Endothelial cell of umbilical vein (primary cell): ENCODE results near the gene GNGT2. TPM values are rescaled to one million over a fixed set of nuclear protein-coding genes. Genes with fewer than 3 reads are reported as not detected.

Source experiments
- BruUV-seq: library from RNA; stranded (reverse); fragments of 400-500 nt; replicated peaks from 2 replicates; lab custom pipeline; 2021; lab: Mats Ljungman, UMichigan
- CTCF ChIA-PET: fragments of 300-600, 350-600 bp; sonication (Branson Sonifier 250); formaldehyde crosslinking; loops from one replicate; lab custom pipeline; 2021; ENCODE audit warnings: antibody characterized with exemption, inconsistent platforms; lab: Charles Lee
- POLR2A ChIA-PET: fragments of 300-600, 350-600 bp; sonication (Branson Sonifier 250); formaldehyde crosslinking; loops from one replicate; lab custom pipeline; 2021; ENCODE audit warnings: antibody characterized with exemption, inconsistent platforms; lab: Charles Lee
- DNase-seq: peaks from one replicate; pipeline ENCODE4 v3.0.0-alpha.2; 2011; ENCODE audit warnings: low read depth, low spot score
- FAIRE-seq: peaks from 2 replicates; lab custom pipeline; 2011; peaks lifted over from hg19 to GRCh38; lab: Jason Lieb, UNC
- H2AFZ ChIP-seq: 2 replicates; pipeline ENCODE4 v1.6.0; 2012; ENCODE audit warnings: low read depth, low read length, control low read depth, inconsistent platforms
- H3K27ac ChIP-seq: 2 replicates; pipeline ENCODE4 v1.5.1; 2011; ENCODE audit warnings: low read depth, mild to moderate bottlenecking, control low read depth, low read length, moderate library complexity; ENCODE audit not compliant: insufficient read depth
- H3K27me3 ChIP-seq, 2 experiments: 2 replicates each; pipeline versions ENCODE4 v1.6.0 to v1.6.1; 2011; ENCODE audit warnings: low read length in 2 of 2, mixed read lengths in 1 of 2; ENCODE audit not compliant: control insufficient read depth in 2 of 2, insufficient read depth in 2 of 2
- H3K36me3 ChIP-seq, 2 experiments: 2 replicates in 1 of 2; 3 replicates in 1 of 2; pipeline ENCODE4 v1.5.1; 2011; ENCODE audit warnings: low read length in 2 of 2, mild to moderate bottlenecking in 1 of 2, moderate library complexity in 1 of 2; ENCODE audit not compliant: control insufficient read depth in 2 of 2, insufficient read depth in 2 of 2; ENCODE audit errors: extremely low read depth in 1 of 2
- H3K4me1 ChIP-seq: 3 replicates; pipeline ENCODE4 v1.5.1; 2011; ENCODE audit warnings: mild to moderate bottlenecking, low read length; ENCODE audit not compliant: control insufficient read depth, insufficient read depth; ENCODE audit errors: extremely low read depth
- H3K4me2 ChIP-seq: 2 replicates; pipeline ENCODE4 v1.6.1; 2011; ENCODE audit warnings: low read length, control low read depth, mixed read lengths; ENCODE audit not compliant: insufficient read depth
- H3K4me3 ChIP-seq, 3 experiments: fragments of 200-600 bp in 1 of 3; sonication (generic), shearing (Covaris generic) in 1 of 3; replicated peaks in 1 of 3; 2 replicates each; pipeline ENCODE4 v1.5.1; 2011 to 2016; ENCODE audit warnings: control low read depth in 3 of 3, low read length in 3 of 3, mild to moderate bottlenecking in 2 of 3, inconsistent platforms in 1 of 3, low read depth in 1 of 3, moderate library complexity in 1 of 3; ENCODE audit not compliant: insufficient read depth in 1 of 3
- H3K79me2 ChIP-seq: 2 replicates; pipeline ENCODE4 v1.6.0; 2012; ENCODE audit warnings: low read length, inconsistent platforms; ENCODE audit not compliant: control insufficient read depth, insufficient read depth
- H3K9ac ChIP-seq: replicated peaks from 2 replicates; pipeline ENCODE3; 2011; ENCODE audit warnings: low read length, control low read depth; ENCODE audit not compliant: insufficient read depth; ENCODE audit errors: extremely low read depth
- H3K9me1 ChIP-seq: replicated peaks from 3 replicates; pipeline ENCODE4 v1.6.0; 2011; ENCODE audit warnings: mild to moderate bottlenecking, low read length; ENCODE audit not compliant: control insufficient read depth, insufficient read depth; ENCODE audit errors: extremely low read depth
- H3K9me3 ChIP-seq: replicated peaks from 2 replicates; pipeline ENCODE4 v1.5.1; 2012; ENCODE audit warnings: low read length, inconsistent platforms; ENCODE audit not compliant: control insufficient read depth, insufficient read depth
- H4K20me1 ChIP-seq: replicated peaks from 2 replicates; pipeline ENCODE3; 2011; ENCODE audit warnings: mild to moderate bottlenecking, low read length; ENCODE audit not compliant: control insufficient read depth, insufficient read depth; ENCODE audit errors: extremely low read depth
- CTCF ChIP-seq, 2 donors: IDR thresholded peaks; 1 replicate in 1 of 2; 2 replicates in 1 of 2; pipeline ENCODE4 v1.5.1; 2011; ENCODE audit warnings: low read length in 2 of 2, mild to moderate bottlenecking in 2 of 2, moderate library complexity in 2 of 2, control low read depth in 1 of 2, inconsistent platforms in 1 of 2, low read depth in 1 of 2; ENCODE audit not compliant: insufficient read depth in 1 of 2; ENCODE audit errors: extremely low read depth in 1 of 2
- EZH2 ChIP-seq: IDR thresholded peaks from 2 replicates; pipeline ENCODE4 v1.6.1; 2012; ENCODE audit warnings: borderline replicate concordance, low read depth, mild to moderate bottlenecking, moderate library complexity, low read length, inconsistent platforms; ENCODE audit not compliant: severe bottlenecking
- FOS ChIP-seq: IDR thresholded peaks from 2 replicates; pipeline ENCODE4 v1.6.1; 2011; ENCODE audit warnings: mild to moderate bottlenecking, low read length, moderate library complexity, borderline replicate concordance; ENCODE audit not compliant: insufficient read depth
- GATA2 ChIP-seq: IDR thresholded peaks from 2 replicates; pipeline ENCODE4 v1.7.0; 2011; ENCODE audit warnings: low read depth, mild to moderate bottlenecking, moderate library complexity, mixed read lengths, low read length; ENCODE audit not compliant: insufficient read length, insufficient read depth
- JUN ChIP-seq: IDR thresholded peaks from 2 replicates; pipeline ENCODE4 v1.6.1; 2011; ENCODE audit warnings: borderline replicate concordance, low read depth; ENCODE audit not compliant: insufficient read length, insufficient read depth
- MAX ChIP-seq: IDR thresholded peaks from 2 replicates; pipeline ENCODE4 v1.6.1; 2011; ENCODE audit not compliant: insufficient read depth, insufficient read length
- MYC ChIP-seq: IDR thresholded peaks from one replicate; pipeline ENCODE4 v1.6.1; 2011; ENCODE audit warnings: mild to moderate bottlenecking, low read depth, low read length
- POLR2A ChIP-seq: IDR thresholded peaks from 2 replicates; pipeline ENCODE4 v1.6.1; 2012; ENCODE audit warnings: low read depth, mild to moderate bottlenecking, control low read depth, low read length
- POLR2AphosphoS5 ChIP-seq: IDR thresholded peaks from 2 replicates; pipeline ENCODE4 v1.6.1; 2012; ENCODE audit warnings: low read depth, mild to moderate bottlenecking, control low read depth, low read length, moderate library complexity; ENCODE audit not compliant: insufficient read depth
- dilution Hi-C: fragments of 300-500 bp; cut with MboI; formaldehyde crosslinking; loops from one replicate; pipeline ENCODE4 v1.15.0; 2019; ENCODE audit warnings: low sequenced_read_pairs; ENCODE audit not compliant: extremely low pct_ligation_motif_present
- intact Hi-C: fragments of 100-400 bp; cut with micrococcal nuclease; formaldehyde crosslinking; loops from one replicate; pipeline ENCODE4 v1.10.0; 2022
- polyA plus RNA-seq, 4 experiments: library from polyadenylated mRNA; depleted of rRNA in 3 of 4; stranded (reverse) in 3 of 4; unstranded in 1 of 4; fragments of >200 nt; gene quantifications; 2 replicates each; pipeline versions ENCODE4 v1.2.1 to v1.2.3, GENCODE V29; 2011 to 2012; ENCODE audit warnings: missing spikeins in 1 of 4
- total RNA-seq: library from RNA; stranded (reverse); gene quantifications from 2 replicates; pipeline ENCODE4 v1.2.3, GENCODE V29; 2021

Gene GNGT2
- total and polyA plus RNA-seq, 2 donors (not counting 3 experiments of a cell fraction or from before 2014, with no cell fraction given), result 2.8 to 3.8 TPM

- H3K4me2 ChIP-seq, result no peak overlapping the region
- no peak for TF ChIP-seq EZH2
- TF ChIP-seq CTCF (IDR thresholded peaks at IDR 0.05; ENCODE audit: extremely low read depth in 1 of 2, insufficient read depth in 1 of 2, low read depth in 1 of 2, low read length in 2 of 2), result no peak
- TF ChIP-seq MAX, result no peak
- TF ChIP-seq POLR2AphosphoS5, result no peak
- TF ChIP-seq FOS, result no peak
- no peak for TF ChIP-seq POLR2A
- no peak for TF ChIP-seq MYC
- no peak for TF ChIP-seq JUN
- TF ChIP-seq GATA2, result no peak
- ChIA-PET CTCF (interaction anchor here (1.1 to 15.9 kb wide), 5 partner anchors 12 to 93 kb away, joined by 8 to 212 read pairs (median 10); partner anchors contain the start of genes ABI3, GNGT2 and PHOSPHO1), POLR2A (no interaction called here)
- peaks cover 18% of the 10 kb centered on the region for H3K4me1 ChIP-seq
- DNase-seq (no peak), FAIRE-seq (no peak)
- H3K9me3 ChIP-seq, result no peaks in the 10 kb centered on the region
- no peak overlapping the region for H3K9ac ChIP-seq
- BruUV-seq, result no TSS peak
- no peaks in the 10 kb centered on the region for H3K79me2 ChIP-seq
- no peak overlapping the region for H3K4me3 ChIP-seq
- no peaks in the 10 kb centered on the region for H3K36me3 ChIP-seq
- H4K20me1 ChIP-seq, result no peaks in the 10 kb centered on the region
- intact Hi-C loops (no loop called here), dilution Hi-C loops (no loop called here)
- no peaks in the 10 kb centered on the region for H3K27me3 ChIP-seq
- H2AFZ ChIP-seq, result no peak overlapping the region
- no peak overlapping the region for H3K27ac ChIP-seq
- no peaks in the 10 kb centered on the region for H3K9me1 ChIP-seq
These were observed 12.9 kb downstream of the GNGT2 start for GRCh38 chr17:49197346-49197998.
